Left lobe of liver (tissue), 2 donors: ENCODE results near the gene XPO5. TPM values are rescaled to one million over a fixed set of nuclear protein-coding genes. Genes with fewer than 3 reads are reported as not detected.
"Not testable (repeated sequence)": the region's sequence is repeated elsewhere in the genome, so short reads cannot be mapped to it uniquely, and the experiment has no call there.

ENCODE experiments used
- ATAC-seq: fragments of 200-7000 bp; cut with Tn5 transposase; one replicate; pipeline ENCODE4 v1.9.1; 2020; ENCODE audit warnings: mild to moderate bottlenecking, moderate library complexity
- DNase-seq: peaks from one replicate; pipeline ENCODE4 v3.0.0-alpha.2; 2020; ENCODE audit warnings: low spot score
- total RNA-seq: library from RNA; stranded (reverse); gene quantifications from one replicate; pipeline ENCODE4 v1.2.1, GENCODE V29; 2021
- donor health status: DM: no; HTN: no; CAD: no; lungs with moderate emphysema.
- donor health status: DM: no; HTN: yes; CAD: no.

XPO5 gene
- total RNA-seq: 14.6 TPM

GRCh38 chr6:43575772-43576551, at the start of gene XPO5, which contains the start of gene POLH:
Gene XPO5, minus strand, starts transcription at chr6:43576038. Its CDS starts 174 bp downstream, at chr6:43575864.
Gene POLH, plus strand, starts transcription at chr6:43576185. Its CDS starts 6,135 bp downstream, at chr6:43582320.
- peak; percentile 98 for ATAC-seq
- DNase-seq: peak; percentile 95

GRCh38 chr6:43625393-43625992, 49.7 kb upstream of the XPO5 start:
- no peak for ATAC-seq
- no peak for DNase-seq

DNA sequence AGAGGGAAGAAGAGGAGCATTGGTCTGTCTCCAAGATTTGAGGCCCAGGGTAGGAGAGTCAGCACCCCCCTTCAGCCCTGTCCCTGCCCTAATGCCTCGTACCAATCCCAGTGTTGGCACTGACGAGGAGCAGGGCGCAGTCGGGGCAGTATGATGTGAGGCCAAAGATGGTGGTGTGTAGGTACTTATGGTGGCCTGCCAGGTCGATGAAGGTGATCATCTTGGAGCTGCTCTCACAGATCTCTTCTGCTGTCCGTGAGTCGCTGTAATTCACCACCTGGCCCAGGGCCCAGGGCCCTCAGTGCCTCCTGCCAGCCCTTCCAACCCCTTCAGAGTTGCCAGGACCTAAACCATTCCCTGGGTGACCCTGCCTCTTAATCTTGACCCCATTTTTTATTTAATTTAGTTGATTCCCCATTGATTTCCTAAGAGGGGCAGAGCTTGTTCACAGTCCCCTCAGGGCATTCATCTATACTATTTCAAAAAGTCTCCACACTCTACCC, 49.0 kb upstream of the XPO5 start:
- DNase-seq (no peak), ATAC-seq (no peak)

DNA sequence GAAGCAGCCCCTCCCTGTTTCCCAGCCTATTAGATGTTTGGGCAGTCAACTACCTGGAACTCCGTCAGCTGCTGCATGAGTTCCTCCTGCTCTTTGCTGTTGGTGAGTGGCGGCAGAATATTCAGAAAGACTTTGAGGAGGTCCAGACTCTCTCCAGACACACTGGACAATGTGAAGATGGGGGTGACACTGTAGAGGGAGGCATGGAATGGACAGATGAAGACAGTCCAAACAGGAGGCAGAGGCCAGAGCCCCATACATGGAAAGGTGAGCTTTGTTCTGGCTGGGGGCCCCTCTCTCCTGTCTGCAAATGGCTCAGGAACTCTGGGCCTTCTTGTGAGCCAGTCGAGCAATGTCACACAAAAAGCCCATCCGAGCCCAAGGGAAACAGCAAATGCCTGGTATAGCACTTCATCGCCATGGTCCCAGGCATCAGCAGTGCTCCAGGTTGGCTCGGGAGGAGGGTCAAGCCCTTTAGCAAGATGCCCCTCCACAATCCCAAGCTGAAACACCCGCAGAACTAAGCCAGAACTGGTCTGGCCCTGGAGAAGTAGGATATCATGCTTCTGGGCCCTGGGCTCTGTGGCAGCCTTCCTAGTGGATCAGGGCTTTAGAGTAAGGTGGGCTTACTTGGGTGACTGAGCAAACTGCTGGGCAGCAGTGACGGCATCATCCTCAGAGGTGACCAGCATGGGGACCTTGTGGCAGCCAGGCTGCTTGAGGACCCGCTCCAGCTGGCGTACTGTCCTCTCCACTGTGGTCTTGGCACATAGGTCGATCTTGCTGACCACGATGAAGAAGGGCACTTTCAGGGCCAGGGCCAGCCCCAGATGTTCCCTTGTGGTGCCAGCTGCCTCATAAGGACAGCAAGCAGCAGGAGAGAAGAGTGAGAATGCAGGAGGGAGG, 48.3 kb upstream of the XPO5 start:
- DNase-seq (no peak), ATAC-seq (no peak)

DNA sequence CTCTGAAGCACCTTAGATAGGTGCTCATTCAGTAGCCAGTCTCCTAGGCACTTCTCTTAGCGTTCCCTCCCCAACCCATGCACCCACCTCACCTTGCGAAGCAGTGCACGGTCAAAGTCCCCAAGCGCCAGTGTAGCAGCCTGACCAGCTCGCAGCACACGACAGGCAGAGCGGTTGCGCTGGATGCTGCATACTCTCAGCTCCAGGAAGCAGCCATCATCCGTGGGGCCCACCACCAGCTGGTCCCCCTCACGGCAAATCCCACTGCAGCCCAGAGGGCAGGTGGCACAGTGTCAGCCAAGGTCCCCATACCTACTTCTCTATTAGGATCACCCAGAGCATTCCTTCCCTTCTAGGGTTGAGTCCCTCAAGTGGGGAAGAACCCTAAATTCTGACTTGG, 46.7 kb upstream of the XPO5 start:
- ATAC-seq (no peak), DNase-seq (no peak)

DNA sequence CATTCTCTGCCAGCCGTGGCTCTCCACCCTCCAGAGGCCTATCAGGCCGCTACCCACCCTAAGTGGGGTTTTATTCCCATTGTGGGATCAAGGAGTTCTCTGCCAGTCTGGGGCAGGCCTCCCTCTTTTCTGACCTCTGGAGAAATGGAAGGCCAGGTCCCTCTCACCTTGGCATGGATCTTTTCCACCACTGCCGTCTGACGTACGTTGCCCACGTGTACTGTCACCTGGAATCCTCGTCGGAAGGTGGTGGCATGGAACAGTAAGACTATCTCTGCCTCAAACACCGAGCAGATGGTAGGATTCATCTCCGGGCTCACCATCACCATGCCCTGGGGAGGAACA, 46.0 kb upstream of the XPO5 start:
- no peak for DNase-seq
- ATAC-seq: no peak

DNA sequence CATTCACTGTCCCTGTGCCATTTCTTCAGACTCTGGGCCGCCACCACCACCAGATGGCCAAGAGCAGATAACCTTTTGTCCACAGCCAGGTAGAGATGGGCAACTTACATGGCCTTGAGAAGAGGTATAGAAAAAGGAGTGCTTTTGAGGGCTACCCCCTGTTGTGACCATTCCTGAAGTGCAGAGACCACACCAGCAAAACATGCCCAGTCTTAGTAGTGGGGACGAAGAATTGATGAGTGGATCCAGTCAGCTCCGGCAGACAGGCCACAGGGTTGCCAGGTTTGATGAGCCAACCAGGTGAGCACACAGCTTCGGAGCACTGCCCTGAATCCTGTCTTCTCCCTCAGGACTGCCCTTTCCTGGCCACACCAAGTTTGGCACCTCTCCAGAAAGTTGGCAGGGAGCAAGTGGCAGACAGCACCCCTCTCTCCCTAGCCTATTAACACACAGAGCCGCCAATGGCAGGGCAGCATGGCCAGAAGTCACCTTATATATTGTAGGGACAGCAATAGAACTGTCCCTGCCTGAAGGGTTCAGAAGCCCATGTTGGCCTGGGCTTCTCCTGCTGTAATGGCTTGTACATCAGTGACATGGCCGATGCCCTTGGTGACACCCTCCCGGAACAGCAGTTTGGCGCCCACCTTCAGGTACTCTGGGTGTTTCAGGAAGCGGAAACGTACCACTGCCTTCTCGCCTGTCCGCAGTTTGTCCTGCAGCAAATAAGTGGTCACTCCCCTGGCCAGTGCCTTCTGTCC, 45.4 kb upstream of the XPO5 start:
- DNase-seq (no peak), ATAC-seq (peak; percentile 8)

GRCh38 chr6:43616725-43617472, 41.1 kb upstream of the XPO5 start:
- DNase-seq (no peak), ATAC-seq (no peak)

- ATAC-seq (no peak), DNase-seq (no peak)
Observed at GRCh38 chr6:43614396-43614730, 38.5 kb upstream of the XPO5 start.

DNA sequence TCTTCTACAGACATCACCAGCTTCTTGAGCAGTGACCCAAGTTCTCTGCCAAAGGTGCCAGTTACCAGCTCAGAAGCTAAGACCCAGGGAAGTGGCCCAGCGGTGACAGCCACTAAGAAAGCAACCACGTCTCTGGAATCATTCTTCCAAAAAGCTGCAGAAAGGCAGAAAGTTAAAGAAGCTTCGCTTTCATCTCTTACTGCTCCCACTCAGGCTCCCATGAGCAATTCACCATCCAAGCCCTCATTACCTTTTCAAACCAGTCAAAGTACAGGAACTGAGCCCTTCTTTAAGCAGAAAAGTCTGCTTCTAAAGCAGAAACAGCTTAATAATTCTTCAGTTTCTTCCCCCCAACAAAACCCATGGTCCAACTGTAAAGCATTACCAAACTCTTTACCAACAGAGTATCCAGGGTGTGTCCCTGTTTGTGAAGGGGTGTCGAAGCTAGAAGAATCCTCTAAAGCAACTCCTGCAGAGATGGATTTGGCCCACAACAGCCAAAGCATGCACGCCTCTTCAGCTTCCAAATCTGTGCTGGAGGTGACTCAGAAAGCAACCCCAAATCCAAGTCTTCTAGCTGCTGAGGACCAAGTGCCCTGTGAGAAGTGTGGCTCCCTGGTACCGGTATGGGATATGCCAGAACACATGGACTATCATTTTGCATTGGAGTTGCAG, 38.0 kb upstream of the XPO5 start:
- ATAC-seq (no peak), DNase-seq (no peak)

GRCh38 chr6:43610431-43610830, 34.6 kb upstream of the XPO5 start:
- DNase-seq: no peak
- no peak for ATAC-seq

GRCh38 chr6:43609402-43609801, 33.6 kb upstream of the XPO5 start:
- no peak for DNase-seq
- ATAC-seq: no peak

DNA sequence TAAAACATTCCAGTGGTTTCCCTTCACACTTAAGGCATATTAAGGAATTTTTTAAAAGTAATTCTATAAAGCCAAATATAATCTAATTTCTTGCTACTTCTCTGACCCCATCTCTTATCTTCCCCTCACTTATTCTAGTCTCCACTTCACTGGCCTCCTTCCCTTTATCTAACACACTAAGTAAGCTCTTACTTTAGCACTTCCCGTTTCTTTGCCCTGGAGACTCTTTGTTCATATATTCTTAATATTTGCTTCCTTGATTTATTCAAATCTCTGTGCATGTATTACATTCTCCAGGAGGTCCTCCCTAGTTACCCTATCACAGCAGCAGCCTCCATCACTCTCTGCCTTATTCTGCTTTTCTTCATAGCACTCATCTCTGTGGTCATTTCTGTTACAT, 33.0 kb upstream of the XPO5 start:
- ATAC-seq (no peak), DNase-seq (no peak)

- ATAC-seq (peak; percentile 89), DNase-seq (no peak)
Observed at GRCh38 chr6:43608310-43608763, 32.5 kb upstream of the XPO5 start.

GRCh38 chr6:43606019-43606418, 30.2 kb upstream of the XPO5 start:
- DNase-seq: no peak
- ATAC-seq: no peak

- ATAC-seq: no peak
- no peak for DNase-seq
Observed at GRCh38 chr6:43604174-43604573, 28.3 kb upstream of the XPO5 start.

GRCh38 chr6:43600595-43600994, 24.8 kb upstream of the XPO5 start:
- no peak for ATAC-seq
- no peak for DNase-seq

- no peak for ATAC-seq
- DNase-seq: no peak
Observed at GRCh38 chr6:43593938-43594337, 18.1 kb upstream of the XPO5 start.

DNA sequence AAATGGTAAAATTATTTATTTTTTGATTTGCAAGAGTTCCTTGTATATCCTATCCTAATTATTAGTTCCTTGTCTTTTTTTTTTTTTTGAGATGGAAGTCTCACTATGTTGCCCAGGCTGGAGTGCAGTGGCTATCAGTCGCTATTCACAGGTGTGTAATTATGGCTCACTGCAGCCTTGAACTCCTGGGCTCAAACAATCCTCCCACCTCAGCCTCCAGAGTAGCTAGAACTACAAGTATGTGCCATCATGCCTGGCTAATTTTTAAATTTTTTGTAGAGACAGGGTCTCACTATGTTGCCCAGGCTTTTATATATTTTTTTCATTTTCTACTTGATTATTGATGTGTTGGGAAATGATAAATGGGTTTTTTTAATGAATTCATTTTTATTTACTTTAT, 13.7 kb upstream of the XPO5 start:
- ATAC-seq, DNase-seq: not testable (repeated sequence)
